CD1c-positive myeloid dendritic cell (primary cell): Measurements from ENCODE around the gene VAC14.
A peak's percentile ranks its signal among the peaks of the same experiment; 100 is the strongest.
"Not testable (repeated sequence)": the region's sequence is repeated elsewhere in the genome, so short reads cannot be mapped to it uniquely, and the experiment has no call there.

ENCODE experiments used
- DNase-seq: peaks from one replicate; pipeline ENCODE4 v3.0.0-alpha.2; 2016; ENCODE audit errors: extremely low spot score

The VAC14 gene

DNA sequence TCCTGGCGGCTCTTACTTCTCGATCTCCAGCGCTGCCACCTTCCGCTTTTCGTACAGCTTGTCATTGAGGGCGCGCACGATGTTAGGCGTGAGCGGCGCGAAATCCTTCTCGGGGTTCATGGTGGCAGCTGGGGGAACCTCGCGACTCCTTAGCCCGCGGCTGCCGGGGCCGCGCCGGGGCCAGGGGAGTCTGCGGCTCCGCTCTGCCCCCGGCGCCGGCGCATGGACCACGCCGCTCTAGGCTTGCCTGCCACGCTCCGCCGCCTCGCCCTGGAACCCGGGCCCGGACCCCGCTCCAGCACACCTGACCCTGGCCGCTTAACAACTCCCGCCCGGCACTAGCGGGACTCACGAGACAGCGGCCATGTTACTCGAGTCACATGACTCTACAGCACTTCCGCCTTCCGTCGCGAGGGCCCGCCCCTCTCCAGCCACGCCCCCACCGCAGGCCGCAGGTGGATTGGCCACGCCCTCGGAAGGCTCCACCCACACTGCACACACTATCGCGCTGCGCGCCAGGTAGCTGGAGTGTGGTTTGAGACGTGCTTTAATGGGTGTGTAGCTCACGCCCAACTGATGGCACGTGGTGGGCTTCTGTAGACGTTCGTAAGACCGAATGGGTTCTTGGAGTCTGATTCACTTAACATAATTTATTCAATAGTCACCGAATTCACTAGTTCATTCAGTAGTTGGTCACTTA lies at the start of gene VAC14:
Gene VAC14 (minus strand): TSS at position 378 of the 700 bp plus-strand sequence. CDS start 258 bp downstream, at position 120.
- DNase-seq = peak; percentile 94

DNA sequence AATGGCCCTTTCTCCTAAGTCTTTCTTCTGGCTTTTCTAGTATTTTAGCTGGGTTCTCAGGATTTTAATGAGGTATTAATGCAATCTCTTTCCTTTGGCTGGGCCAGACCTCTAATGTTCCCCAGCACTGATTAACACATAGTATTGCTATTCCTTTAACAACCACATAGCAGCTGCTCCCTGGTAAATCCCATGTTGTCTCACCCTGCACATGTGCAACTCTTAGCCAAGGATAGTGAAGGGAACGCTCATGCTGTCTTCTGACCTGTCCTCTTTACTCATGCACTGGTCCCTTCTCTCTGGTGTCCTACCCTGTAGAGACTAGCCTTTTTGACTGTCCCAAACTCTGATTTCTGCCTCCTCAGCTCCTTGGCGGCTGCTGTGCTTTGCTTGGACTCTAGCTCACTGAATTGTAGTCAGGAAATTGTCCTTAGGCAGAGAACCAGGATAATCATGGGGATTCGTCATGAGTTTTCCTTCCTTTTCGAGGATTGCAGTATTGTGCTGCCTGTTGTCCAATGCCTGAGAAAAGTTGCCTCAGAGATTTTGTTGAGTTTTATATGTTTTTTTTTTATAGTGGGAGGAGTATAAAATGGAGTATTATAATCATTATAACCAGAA lies 22.6 kb upstream of the VAC14 start:
- DNase-seq = not testable (repeated sequence)

DNA sequence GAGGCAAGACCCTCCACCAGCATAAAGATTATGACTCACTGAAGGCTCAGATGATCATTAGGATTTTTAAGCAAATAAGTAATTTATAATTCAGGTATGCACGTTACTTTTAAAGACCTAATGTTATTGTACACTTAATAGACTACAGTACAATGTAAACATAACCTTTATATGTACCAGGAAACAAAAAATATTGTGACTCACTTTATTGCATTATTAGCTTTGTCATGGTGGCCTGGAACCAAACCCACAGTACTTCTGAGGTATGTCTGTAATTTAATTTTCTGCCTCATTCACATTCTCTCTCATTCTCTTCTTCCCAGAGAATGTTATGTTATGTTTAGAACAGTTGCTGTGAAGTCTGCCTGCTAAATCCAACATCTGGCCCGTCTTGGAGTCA lies 21.8 kb upstream of the VAC14 start:
- not testable (repeated sequence) for DNase-seq

DNA sequence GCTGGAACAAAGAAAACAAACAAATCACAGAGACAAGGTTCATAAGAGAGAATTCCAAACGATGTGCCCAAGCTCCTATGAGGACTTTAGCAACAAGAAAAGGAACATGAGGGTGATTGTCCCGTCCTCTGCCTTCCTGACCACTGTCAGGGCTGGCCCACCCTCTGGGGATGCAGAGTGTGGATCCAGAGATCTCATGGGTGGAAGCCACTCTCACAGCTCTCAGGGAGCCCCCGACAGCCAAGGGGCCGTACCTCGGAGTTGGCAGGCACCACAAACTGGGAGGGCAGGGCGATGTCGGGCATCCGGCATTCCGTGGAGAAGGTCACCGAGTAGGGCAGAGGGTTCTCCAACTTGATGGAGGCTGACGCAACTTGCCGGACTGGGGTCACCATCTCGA lies 17.1 kb upstream of the VAC14 start:
- DNase-seq = not testable (repeated sequence)

DNA sequence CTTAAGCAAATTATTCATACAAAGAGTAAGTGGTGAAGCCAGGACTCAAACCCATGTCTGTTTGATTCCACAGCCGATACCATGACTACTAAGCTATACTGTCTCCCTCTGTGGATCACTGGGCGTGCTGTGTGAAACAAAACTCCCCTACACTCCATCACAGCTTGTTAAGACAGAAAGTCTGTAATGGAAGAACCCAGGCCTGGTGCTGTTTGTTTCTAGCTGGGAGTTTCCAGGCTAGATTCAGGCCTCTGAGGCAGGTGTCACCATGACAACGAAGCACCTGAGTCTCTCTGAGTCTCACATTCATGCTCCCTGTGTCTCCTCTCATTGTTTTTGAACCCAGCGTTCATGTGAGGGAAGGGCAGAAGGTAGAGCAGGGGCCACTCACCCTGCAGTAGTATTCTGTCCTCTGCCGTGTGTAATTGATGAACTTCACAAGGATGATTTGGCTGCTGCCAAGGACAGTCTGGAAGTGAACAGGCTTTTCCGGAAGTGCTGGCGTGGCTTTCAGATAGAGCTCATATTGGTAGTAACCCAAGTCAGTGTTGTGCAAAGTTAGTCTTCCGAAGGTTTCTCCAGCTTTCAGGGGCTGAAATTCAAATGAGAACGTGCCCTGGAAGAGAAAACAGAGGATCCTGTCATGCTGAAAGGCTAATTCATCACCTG lies 8.6 kb upstream of the VAC14 start:
- no peak for DNase-seq

DNA sequence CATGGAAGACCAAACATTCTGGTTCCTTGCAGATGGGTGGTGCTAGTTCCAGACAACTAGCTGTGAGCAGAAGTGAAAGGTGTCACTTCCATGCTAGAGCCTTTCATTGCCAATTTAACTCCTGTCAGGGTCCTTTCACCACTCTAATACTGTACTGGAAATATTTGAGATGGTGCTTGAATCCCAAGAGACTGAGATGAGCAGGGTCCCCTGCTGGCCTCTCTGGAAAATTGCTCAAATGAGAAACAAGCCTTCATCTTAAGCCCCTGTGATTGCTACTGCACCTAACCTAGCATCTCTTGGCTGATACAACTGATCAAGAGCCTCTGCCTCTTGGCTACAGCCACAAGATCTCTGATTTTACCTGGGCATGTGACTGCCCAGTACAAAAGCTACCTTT lies 7.4 kb upstream of the VAC14 start:
- peak; percentile 22 for DNase-seq

DNA sequence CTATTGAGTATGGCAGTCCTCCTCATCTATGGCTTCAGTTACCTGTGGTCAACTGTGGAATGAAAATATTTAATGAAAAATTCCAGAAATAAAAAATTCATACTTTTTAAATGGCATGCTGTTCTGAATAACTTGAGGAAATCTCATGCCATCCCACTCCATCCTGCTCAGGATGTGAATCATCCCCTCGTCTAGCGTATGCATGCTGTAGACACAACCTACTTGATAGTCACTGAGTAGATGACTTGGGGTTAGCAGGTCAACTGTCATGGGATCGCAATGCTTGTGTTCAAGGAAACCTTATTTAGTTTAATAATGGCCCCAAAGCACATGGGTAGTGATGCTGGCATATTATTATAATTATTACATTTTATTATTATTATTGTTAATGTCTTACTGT lies 4.8 kb upstream of the VAC14 start:
- peak; percentile 70 for DNase-seq

DNA sequence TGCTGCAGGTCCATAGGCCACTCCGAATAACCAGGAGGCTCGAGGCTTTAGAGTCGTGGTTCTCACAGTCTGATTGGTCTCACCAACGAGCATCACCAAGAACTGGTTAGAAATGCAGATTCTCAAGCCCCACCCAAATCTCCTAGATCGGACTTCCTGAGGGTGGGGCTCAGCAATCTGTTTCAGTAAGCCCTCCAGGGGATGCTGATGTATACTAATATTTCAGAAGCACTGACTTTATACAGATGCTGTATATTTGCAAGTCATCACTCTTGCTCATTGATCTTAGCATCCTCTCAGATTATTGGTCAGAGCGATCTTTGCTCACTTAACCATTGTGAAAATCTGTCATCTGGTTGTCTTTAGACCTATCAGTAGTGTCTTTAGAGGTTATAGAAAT lies 4.4 kb upstream of the VAC14 start:
- DNase-seq = peak; percentile 24

DNA sequence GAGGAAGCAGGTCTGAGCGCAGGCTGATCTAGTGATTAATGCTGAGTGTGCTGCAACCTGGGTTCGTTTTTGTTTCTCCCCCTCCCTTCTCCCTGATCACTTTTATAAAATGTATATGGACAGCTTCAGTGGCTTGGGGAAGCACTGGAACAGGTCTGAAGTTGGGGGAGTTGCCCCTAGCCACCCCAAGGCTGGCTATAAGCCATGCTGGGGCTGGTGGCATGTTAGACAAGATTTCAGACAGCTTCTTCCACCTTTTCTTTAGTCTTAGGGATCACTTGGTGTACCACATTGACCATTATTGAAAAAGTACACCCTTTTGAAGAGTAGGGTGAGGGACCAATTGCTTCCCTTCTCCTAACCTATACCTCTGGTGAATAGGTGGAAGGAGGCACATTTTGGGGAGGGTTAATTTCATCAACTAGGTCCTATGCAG lies 3.8 kb upstream of the VAC14 start:
- no peak for DNase-seq

DNA sequence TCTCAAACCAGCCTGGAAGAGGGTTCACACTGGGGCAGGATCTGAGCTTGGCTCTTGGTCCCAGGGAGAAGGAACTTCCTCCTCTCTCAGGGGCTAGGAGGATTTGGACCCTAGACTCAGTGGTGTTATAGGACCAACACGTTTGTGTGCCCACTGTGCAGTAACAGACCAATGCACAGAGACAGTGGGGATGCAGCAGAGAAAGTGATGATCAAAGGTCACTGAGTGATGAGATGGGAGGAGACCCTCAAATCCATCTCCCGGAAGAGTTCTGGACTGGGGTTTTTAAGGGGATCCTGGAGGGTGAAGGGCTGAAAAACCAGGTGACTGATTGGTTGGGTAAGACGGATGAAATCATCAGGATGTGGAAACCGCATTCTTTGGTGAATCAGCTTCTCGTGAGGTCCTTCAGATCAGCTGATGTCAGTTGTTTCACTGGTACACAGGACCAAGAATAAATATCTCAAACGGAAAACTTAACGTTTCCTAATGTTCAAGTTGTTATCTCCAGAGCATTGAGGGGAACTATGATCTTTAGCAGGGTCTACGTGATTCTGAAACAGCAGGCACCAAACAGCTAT lies 3.3 kb upstream of the VAC14 start:
- DNase-seq = peak; percentile 87

DNA sequence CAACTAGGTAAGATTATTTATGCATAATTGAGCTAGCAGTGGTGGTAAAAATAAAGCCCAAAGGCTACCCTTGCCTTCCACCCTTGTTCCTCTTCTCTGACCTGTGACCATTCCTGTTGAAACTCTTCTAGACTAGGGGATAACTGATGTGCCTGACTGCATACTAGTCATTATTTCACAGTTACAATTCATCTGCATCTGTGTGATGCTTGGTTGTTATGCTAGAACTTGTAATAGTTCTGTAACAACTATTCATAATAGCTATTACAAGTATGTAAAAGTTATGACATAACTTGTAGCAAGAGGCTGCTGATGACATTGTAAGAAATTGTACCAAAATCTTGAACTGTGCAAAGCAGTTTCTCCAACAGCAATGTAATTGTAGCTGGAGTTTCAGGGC lies 2.4 kb upstream of the VAC14 start:
- peak; percentile 55 for DNase-seq

DNA sequence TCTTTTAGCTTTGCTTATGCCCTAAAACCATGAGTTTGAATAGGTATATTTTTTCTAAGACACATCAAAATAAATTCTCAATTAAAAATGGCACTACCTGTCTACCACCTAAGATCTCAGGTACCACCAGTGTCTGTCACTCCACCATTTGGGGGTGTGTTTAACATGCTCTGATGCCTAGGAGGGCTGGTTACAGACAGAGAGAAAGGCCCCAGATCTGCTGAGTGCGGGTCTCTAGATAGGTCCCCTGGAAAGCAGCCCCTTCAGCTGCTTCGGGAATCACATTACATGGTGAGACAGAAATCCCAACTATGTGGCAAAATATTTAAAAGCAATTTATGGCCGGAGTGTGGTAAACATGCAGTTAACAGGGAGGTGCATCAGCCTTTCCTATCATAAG lies 653 bp upstream of the VAC14 start:
- no peak for DNase-seq

DNA sequence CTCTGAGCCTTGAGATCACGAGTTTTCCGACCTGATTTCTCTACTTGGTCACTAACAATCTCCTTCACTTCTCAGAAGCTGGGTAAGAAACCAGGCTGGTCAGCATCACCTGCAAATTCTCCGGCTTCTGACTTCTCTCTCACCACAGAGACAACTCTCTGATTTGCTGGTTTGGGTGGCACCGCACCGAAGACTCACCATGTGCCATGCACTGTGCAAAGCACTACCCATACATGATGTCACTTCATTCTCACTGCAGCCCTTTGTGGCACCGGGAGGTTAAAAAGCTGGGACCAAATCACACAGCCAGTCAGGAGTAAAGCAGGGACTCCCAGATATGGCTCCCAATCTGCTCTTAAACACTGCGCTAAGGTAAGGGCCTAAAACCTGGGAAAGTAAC lies 647 bp downstream of the VAC14 start:
- DNase-seq = peak; percentile 27

DNA sequence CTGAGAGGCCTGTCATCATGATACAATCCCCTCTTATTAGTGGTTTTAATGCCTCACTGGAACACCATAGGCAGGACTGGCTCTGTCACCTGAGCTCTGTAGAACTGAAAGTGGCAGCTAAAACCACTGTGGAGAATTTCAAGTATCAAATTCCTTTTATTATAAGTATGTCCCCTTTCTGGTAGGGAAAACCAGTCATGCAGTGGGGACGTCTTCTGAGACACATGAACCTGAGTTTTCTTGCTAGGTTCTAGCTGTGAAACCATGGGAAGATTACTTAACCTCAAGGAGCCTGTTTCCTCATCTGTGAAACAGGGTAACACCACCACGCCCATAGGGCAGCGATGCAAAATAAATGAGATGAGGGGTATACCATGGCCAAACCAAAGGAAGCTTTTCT lies 4.7 kb downstream of the VAC14 start:
- DNase-seq = no peak

DNA sequence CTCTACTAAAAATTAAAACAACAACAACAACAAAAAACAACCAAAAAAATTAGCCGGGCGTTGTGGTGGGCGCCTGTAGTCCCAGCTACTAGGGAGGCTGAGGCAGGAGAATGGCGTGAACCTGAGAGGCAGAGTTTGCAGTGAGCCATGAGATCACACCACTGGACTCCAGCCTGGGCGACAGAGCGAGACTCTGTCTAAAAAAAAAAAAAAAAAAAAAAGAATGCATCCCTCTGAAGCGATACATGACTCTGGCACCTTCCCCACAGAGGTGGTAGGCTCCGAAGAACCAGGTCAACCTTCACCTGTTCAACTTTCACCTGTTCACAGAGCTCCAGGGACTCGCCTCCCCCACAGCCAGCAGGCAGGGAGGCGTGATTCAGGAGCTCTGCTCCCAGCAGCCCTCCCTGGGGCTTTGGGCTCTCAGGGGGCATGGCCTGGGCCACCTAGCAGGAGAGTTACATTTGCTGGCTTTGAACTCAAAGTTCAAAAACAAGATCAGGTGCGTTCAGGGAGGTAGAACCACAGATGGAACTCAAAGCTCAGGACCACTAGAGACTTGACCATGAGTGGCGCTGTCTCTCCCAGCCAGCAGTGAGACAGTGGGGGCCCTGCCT lies 5.6 kb downstream of the VAC14 start:
- DNase-seq = no peak

DNA sequence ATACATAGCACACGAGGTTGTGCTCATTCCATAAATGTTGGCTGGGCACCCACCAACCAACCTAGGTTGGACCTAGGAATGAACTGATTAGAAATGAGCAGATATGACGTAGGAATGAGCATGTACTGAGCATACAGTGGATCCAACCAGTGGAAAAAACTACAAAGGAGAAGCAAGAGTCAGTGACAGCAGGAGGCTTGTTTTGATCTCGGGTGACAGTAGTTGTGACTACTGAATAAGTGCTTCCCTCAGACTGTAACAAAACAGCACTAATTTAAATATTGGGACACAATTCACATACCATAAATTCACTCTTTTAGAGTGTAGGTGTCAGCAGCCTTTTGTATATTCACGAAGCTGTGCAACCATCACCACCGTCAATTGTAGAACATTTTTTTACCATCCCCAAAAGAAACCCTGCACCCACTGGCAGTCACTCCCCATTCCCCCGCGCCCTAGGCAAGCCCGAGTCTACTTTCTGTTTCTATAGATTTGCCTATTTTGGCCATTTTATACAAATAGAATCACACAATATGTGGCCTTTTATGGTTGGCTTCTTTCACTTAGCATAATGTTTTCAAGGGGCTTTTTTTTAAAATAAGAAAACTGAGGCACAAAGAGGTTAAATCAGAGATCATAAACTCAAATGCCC lies 7.0 kb downstream of the VAC14 start:
- DNase-seq = no peak

DNA sequence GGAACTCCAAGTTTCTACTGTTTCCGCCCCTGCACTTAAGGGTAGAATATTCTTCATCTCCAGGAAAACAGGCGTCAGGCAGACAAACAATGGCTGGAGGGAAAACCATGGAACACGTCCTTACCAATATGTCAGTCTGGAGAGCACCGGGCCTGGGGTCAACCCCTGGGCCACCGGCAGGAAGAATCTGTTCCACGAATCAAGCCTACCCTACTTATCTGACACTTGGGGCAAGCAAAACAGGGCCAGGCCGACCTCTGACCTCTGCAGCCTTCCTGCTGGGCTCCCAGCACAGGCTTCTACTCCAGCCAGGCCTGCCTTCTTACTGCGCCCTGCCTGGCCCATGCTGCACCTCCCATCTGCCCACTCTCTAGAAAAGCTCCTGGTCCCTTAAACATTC lies 10.1 kb downstream of the VAC14 start:
- DNase-seq = no peak

DNA sequence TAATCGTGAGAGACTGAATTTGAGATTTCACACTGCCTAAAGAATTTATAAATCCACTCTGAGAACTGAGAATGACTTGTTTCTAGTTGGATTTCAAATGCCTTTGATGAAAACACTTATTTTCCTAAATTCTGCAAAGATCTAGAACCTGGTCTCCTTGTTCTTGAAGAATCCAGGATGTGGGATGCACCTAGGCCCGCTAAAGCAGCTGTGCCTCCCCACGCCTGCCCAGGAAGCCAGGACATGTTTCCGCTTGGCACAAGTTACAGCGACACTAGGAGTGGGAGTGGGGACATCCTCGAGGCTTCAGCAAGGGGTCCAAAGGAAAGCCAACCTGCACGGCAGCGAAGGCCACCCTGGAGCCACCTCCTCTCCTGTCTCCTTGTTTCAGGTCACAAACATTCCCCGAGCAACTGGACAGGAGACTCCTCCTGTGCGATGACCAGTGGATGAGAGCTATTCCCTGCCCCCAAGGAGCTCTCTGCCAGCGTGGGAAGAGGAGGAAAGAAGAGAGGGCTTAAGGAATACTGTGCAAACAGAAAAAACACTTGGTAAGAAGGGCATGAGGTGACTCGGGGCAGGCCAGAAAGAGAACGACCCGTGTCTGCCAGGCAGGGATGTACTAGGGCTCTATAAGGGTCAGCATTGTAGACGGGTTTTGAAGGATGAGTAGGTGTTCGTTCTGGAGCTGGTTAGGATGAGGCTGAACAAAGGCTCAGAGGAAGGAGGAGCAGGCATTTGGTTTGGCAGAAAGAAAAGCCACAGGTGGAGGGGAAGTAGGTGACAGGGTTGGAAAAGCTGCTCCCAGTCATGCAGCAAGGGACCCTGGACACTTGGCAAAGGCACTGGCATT lies 11.1 kb downstream of the VAC14 start:
- no peak for DNase-seq

DNA sequence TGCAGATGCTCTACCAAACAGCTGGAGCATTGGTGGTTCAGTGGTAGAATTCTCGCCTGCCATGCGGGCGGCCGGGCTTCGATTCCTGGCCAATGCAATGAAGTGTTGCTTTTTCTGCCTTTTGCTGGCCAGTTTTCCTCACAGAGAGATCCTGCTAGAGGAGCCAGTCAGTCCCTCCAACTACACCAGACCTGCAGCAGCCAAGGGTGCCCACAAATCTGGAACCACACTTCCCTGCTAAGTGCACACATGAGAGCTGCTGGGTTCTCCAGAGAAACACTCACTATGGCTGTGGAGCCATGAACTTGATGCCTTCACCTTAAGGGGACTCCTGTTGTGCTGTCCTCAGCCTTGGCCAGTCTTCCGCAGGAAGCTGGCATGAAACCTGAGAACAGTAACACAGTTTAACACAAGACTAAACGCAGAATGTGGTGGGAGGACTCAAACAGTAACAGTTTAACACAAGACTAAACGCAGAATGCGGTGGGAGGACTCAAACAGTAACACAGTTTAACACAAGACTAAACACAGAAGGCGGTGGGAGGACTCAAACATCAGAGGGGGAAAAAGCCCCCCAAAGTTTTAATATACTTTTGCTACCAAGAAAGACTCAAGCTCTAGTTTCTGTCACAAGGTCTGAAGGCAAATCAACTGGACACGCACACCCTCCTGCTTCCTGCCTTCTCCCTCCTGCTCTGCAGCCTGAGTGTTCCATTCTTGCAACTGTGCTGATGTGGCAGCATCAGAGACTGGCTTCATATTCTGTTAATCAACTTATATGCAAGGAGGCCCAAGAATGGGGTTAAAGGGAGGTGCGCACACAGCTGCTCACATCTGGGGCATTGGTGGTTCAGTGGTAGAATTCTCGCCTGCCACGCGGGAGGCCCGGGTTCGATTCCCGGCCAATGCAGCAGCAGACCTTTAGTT lies 12.0 kb downstream of the VAC14 start:
- no peak for DNase-seq
